HG03175 (cell line): ENCODE results near the gene SLC22A3.
"Not testable (repeated sequence)": the region's sequence is repeated elsewhere in the genome, so short reads cannot be mapped to it uniquely, and the experiment has no call there.

ENCODE experiments used
- ATAC-seq: cut with Tn5 transposase; IDR thresholded peaks from one replicate; pipeline ENCODE4 v1.9.1; 2021; ENCODE audit warnings: mild to moderate bottlenecking, moderate library complexity; ENCODE audit not compliant: unreplicated experiment

The SLC22A3 gene

DNA sequence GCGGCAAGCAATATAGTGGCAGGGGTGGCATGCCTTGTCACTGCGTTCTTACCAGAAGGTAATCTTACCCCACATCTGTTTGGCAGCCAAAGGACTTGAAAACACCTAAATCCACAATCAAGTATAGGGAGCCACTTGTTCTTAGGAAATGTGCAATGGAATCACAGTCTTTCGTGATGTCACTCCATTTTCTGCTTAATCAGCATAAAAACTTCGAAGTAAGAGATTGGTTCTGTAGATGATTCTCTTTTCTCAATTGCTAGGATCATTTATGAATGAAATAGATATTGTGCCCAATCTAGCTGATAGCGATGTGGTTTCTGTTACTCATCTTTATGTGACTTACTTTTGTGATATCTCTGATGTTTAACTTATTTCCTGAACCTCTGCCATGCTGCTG, 89.0 kb downstream of the SLC22A3 start:
- no peak for ATAC-seq

GRCh38 chr6:160437775-160438174, 89.6 kb downstream of the SLC22A3 start:
- ATAC-seq = no peak

GRCh38 chr6:160438481-160438880, 90.3 kb downstream of the SLC22A3 start:
- no peak for ATAC-seq

GRCh38 chr6:160439751-160440150, 91.6 kb downstream of the SLC22A3 start:
- ATAC-seq = no peak

DNA sequence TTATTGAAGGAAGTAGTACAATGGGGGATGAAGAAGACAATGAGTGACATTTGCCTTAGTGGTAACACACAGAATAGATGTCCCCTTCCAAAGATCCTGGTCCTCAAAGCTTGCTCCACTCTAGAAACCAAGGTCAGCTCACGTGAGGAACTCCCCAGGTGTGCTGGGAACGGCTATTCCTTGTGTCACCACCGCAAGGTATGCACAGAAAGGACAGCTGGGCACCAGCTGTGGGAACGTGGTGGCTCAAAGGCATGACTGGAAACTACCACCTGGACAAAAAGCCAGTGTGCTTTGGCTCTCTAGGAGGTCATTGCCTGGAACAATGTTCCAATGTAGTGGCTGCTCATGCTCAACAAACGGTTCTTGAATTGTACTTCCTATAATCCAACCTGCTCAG, 94.0 kb downstream of the SLC22A3 start:
- no peak for ATAC-seq

DNA sequence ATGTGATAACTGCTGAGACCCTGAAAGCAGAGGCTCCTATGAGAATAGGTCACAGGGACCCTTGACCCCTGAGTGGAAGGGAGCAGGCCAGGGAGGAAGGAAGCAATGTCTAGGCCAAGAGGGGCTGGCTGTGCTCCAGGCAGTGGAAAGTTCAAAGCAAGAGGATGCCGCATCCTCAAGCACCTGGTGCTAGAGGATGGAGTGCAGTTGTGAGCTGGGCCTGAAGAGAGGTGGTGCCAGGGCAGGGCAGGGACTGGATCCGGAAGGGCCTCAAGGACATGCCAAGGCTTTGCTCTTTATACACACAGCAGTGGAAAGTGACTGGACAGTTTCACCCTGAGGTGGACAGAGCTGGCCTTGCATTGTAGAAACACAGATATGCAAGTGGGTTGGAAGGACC, 97.0 kb downstream of the SLC22A3 start:
- ATAC-seq = no peak

- ATAC-seq = no peak
Measured at GRCh38 chr6:160447350-160447749, 99.2 kb downstream of the SLC22A3 start.

- not testable (repeated sequence) for ATAC-seq
Measured at GRCh38 chr6:160449787-160450186, 101.6 kb downstream of the SLC22A3 start.

GRCh38 chr6:160450849-160451248, 102.7 kb downstream of the SLC22A3 start:
- no peak for ATAC-seq

- ATAC-seq = no peak
Measured at GRCh38 chr6:160454303-160454702, 106.1 kb downstream of the SLC22A3 start.

GRCh38 chr6:160455081-160455480, 106.9 kb downstream of the SLC22A3 start:
- no peak for ATAC-seq

DNA sequence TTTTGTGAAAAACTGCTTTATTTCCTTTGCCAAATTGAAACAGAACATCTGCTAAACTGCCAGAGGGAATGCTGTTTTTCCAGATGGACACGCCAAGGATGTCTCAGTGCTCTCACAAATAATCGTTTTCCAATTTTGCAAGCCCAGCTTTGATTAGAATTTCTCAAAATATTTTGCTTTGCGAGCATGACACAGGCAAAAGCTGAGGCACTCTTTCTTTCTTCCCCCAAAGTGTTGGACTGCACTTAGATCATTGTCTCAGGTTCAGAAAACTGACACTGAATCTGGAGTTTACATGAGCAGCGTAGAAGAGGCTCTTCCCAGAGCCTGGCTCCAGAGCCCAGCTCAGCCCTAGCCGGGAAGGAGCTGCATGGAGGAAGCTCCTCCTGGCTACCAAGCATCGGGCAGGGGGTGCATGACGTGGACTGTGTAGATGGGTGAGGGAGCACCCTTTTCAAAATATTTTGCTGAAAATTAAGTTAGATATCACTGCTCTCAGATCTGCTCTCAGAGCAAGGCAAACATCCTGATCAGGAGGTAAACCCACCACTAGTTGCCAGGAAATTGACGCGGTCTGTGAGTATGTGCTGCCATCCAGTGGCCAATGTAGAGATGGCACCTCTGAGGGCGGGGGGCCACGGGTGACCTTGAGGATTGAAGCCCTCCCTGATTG, 107.5 kb downstream of the SLC22A3 start:
- ATAC-seq = peak; percentile 84

DNA sequence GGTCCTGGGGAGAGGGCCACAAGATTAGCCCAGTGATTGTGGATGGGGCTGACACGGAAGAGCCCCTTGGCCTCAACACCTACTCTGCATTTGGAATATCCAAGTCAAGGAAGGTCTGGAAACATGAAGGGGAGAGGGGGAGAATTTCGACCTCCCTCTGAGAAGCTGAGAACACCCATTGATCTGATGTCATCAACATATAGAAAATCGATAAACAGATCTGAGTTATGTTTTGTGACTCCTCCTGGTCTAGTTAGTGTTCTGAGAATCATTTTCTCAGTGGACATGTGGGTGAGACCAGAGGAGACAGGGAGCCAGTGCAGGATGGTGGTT, 108.0 kb downstream of the SLC22A3 start:
- no peak for ATAC-seq

DNA sequence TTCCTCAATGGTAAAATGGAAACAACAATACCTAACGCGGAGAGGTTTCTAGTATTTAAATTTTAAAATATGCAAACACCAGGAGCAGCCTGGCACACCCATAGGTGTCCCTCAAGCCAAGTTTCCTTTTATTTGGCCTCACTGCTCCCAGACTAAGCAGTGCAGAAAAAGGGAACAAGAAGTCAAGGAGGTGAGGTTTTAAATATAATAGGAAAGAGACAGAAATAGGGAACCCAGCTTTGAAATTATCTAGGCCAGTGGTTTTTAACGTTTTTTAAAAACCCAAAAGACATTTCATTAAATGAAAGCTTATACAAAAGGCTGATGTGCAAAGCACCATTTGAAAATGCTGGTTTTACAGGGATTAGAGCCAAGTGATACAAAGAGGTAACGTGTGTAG, 109.6 kb downstream of the SLC22A3 start:
- no peak for ATAC-seq

GRCh38 chr6:160461641-160462040, 113.5 kb downstream of the SLC22A3 start:
- ATAC-seq = no peak

DNA sequence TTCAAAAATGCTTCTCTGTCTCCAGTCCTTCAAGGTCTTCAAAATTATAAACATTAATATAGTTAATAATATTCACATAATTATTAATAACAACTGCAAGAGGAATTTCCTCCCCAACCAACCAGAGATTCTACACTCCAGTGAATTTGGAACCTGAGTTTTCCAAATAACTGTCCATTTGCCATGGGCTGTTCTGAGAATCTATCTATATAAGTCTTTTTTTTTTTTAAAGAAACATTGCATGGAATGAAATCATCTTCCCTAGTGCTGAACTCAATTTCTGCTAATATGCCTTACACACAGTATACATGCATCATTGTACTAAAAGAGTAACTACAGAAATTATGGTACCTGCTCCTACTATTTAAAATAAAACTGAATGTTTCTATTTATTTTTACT, 113.9 kb downstream of the SLC22A3 start:
- peak; percentile 22 for ATAC-seq

DNA sequence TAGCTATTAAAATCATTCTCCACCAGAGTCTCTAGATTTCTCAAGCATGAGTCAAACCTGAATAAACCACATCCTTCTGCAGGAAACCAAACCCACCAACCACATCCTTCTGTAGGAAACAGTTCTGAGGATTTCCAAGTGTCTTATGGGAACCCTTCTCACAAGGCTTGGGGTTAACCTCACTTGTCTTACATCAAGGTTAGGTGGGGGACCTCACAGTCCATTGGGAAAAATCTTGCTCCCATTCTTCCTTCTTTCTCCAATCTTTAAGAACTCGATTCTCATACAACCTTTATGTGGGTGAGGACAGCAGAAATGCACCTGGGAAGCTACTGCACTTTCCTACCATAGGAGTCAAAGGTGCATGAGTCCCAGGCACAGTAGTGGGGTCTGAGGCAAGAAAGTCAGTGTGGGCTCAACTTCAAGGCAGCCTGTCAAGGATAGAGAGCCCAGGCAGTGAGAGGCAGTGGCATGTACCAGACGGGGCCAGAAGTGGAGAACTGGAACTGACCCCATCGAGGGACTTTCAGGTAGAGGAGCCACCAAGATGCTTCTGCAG, 114.5 kb downstream of the SLC22A3 start:
- peak; percentile 98 for ATAC-seq

GRCh38 chr6:160464744-160465143, 116.6 kb downstream of the SLC22A3 start:
- ATAC-seq = no peak

DNA sequence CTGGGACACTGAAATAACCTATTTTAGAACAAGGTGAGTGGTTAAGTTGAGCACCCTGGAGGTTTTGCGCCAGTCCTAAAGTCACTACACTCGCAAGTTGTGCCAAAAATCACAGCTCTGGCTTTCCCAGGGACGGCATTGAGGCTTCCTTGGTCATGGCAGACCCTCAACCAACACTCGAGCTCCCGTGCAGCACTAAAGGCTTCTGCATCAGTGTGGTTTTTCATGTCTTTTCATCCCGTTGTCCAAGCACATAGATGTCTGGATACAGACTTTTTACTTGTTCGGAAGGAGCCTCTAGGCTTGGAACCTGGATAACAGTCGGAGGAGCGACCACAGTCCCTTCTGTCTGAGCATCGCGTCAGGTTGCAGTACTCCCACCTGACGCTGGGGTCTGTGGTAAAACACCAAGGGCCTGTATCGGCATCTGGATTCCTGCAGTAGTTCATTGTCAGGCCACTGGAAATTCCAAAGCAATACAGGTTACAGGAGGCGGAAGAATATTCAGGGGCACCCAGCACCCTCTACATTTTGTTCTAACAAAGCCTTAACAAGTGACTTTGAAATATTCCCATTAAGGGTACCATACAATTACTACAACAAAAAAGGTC, 119.2 kb downstream of the SLC22A3 start:
- not testable (repeated sequence) for ATAC-seq

DNA sequence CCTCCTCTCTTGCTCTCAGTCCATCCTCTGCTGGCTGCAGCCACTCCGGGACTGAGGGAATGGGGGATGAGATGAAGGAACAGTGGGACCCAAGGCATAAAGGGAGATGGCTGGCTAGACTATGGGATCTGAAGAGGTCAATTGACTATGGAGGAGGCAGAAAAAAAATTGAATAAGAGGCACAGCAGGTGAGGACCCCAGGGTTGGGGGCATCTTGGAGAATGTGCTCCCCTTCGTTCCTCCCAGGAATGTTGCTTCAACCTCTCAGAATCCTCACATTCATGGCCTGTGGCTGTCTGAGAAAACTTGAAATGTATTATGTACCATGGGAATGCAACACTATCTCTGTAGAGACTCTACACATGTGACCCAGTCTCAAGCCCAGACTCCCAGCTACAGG, 121.0 kb downstream of the SLC22A3 start:
- ATAC-seq = no peak

- ATAC-seq = not testable (repeated sequence)
Measured at GRCh38 chr6:160476056-160476455, 127.9 kb downstream of the SLC22A3 start.

GRCh38 chr6:160477072-160477471, 128.9 kb downstream of the SLC22A3 start:
- ATAC-seq = not testable (repeated sequence)

GRCh38 chr6:160477901-160478300, 129.7 kb downstream of the SLC22A3 start:
- ATAC-seq = no peak
